ENCODE data around the gene SPHK1.

SPHK1 gene

GRCh38 chr17:76422406-76422805 lies 38.0 kb downstream of the SPHK1 start:
- Histone ChIP-seq H3K36me3 (ENCODE audit: control insufficient read depth, insufficient read depth, low read length) (peaks cover 6% of the 10 kb centered on the region), H3K4me1 (ENCODE audit: control insufficient read depth, insufficient read depth, low read length, poor library complexity, severe bottlenecking) (peaks cover 5% of the 10 kb centered on the region), H3K4me3 (ENCODE audit: extremely low read depth, insufficient read depth, low read length, poor library complexity, severe bottlenecking) (no peak overlapping the region), H3K9me3 (ENCODE audit: control insufficient read depth, low read length) (no peaks in the 10 kb centered on the region), H3K27ac (ENCODE audit: low read depth, low read length, severe bottlenecking) (no peak overlapping the region)
- WGBS, 2 experiments (ENCODE audit: insufficient coverage in 2 of 2), result 93 to 94% methylated on average over 8 of the region's 8 CpGs

- Histone ChIP-seq H3K27ac (ENCODE audit: low read depth, low read length, severe bottlenecking) (no peak overlapping the region), H3K36me3 (ENCODE audit: control insufficient read depth, insufficient read depth, low read length) (peaks cover 3% of the 10 kb centered on the region), H3K4me1 (ENCODE audit: control insufficient read depth, insufficient read depth, low read length, poor library complexity, severe bottlenecking) (peaks cover under 1% of the 10 kb centered on the region), H3K9me3 (ENCODE audit: control insufficient read depth, low read length) (no peaks in the 10 kb centered on the region), H3K4me3 (ENCODE audit: extremely low read depth, insufficient read depth, low read length, poor library complexity, severe bottlenecking) (no peak overlapping the region)
- 94 to 97% methylated on average over 6 of the region's 6 CpGs for whole genome bisulfite sequencing, 2 experiments (ENCODE audit: insufficient coverage in 2 of 2)
Measured at GRCh38 chr17:76422860-76423259, 38.5 kb downstream of the SPHK1 start.

- WGBS, 2 experiments (ENCODE audit: insufficient coverage in 2 of 2), result 100% methylated on average over 1 to 3 of the region's 3 CpGs
- Histone ChIP-seq H3K9me3 (ENCODE audit: control insufficient read depth, low read length) (no peaks in the 10 kb centered on the region), H3K27ac (ENCODE audit: low read depth, low read length, severe bottlenecking) (no peak overlapping the region), H3K4me3 (ENCODE audit: extremely low read depth, insufficient read depth, low read length, poor library complexity, severe bottlenecking) (no peak overlapping the region), H3K36me3 (ENCODE audit: control insufficient read depth, insufficient read depth, low read length) (peaks cover 3% of the 10 kb centered on the region), H3K4me1 (ENCODE audit: control insufficient read depth, insufficient read depth, low read length, poor library complexity, severe bottlenecking) (no peaks in the 10 kb centered on the region)
Measured at GRCh38 chr17:76426853-76427252, 42.4 kb downstream of the SPHK1 start.

GRCh38 chr17:76427501-76428231 lies 43.3 kb downstream of the SPHK1 start:
- Histone ChIP-seq H3K36me3 (ENCODE audit: control insufficient read depth, insufficient read depth, low read length) (peaks cover 3% of the 10 kb centered on the region), H3K27ac (ENCODE audit: low read depth, low read length, severe bottlenecking) (no peak overlapping the region), H3K4me3 (ENCODE audit: extremely low read depth, insufficient read depth, low read length, poor library complexity, severe bottlenecking) (no peak overlapping the region), H3K4me1 (ENCODE audit: control insufficient read depth, insufficient read depth, low read length, poor library complexity, severe bottlenecking) (no peaks in the 10 kb centered on the region), H3K9me3 (ENCODE audit: control insufficient read depth, low read length) (no peaks in the 10 kb centered on the region)
- 95 to 97% methylated on average over 4 to 7 of the region's 8 CpGs for WGBS, 2 experiments (ENCODE audit: insufficient coverage in 2 of 2)

GRCh38 chr17:76428511-76428910 lies 44.1 kb downstream of the SPHK1 start:
- WGBS, 2 experiments (ENCODE audit: insufficient coverage in 2 of 2), result no CpG with 5 or more reads among the region's 1 CpG
- Histone ChIP-seq H3K9me3 (ENCODE audit: control insufficient read depth, low read length) (no peaks in the 10 kb centered on the region), H3K36me3 (ENCODE audit: control insufficient read depth, insufficient read depth, low read length) (no peaks in the 10 kb centered on the region), H3K4me3 (ENCODE audit: extremely low read depth, insufficient read depth, low read length, poor library complexity, severe bottlenecking) (no peak overlapping the region), H3K4me1 (ENCODE audit: control insufficient read depth, insufficient read depth, low read length, poor library complexity, severe bottlenecking) (no peaks in the 10 kb centered on the region), H3K27ac (ENCODE audit: low read depth, low read length, severe bottlenecking) (no peak overlapping the region)

- Histone ChIP-seq H3K9me3 (ENCODE audit: control insufficient read depth, low read length) (no peaks in the 10 kb centered on the region), H3K4me1 (ENCODE audit: control insufficient read depth, insufficient read depth, low read length, poor library complexity, severe bottlenecking) (no peaks in the 10 kb centered on the region), H3K4me3 (ENCODE audit: extremely low read depth, insufficient read depth, low read length, poor library complexity, severe bottlenecking) (no peak overlapping the region), H3K36me3 (ENCODE audit: control insufficient read depth, insufficient read depth, low read length) (no peaks in the 10 kb centered on the region), H3K27ac (ENCODE audit: low read depth, low read length, severe bottlenecking) (no peak overlapping the region)
- WGBS, 2 experiments (ENCODE audit: insufficient coverage in 2 of 2), result 71% methylated on average over 1 of the region's 2 CpGs; no CpG with 5 or more reads in 1 of the 2 experiments
Measured at GRCh38 chr17:76431509-76431908, 47.1 kb downstream of the SPHK1 start.

- Histone ChIP-seq H3K4me3 (ENCODE audit: extremely low read depth, insufficient read depth, low read length, poor library complexity, severe bottlenecking) (no peak overlapping the region), H3K27ac (ENCODE audit: low read depth, low read length, severe bottlenecking) (no peak overlapping the region), H3K4me1 (ENCODE audit: control insufficient read depth, insufficient read depth, low read length, poor library complexity, severe bottlenecking) (no peaks in the 10 kb centered on the region), H3K9me3 (ENCODE audit: control insufficient read depth, low read length) (no peaks in the 10 kb centered on the region), H3K36me3 (ENCODE audit: control insufficient read depth, insufficient read depth, low read length) (no peaks in the 10 kb centered on the region)
- WGBS, 2 experiments (ENCODE audit: insufficient coverage in 2 of 2), result 80 to 100% methylated on average over 1 to 2 of the region's 6 CpGs
Measured at GRCh38 chr17:76432004-76432403, 47.6 kb downstream of the SPHK1 start.

- 93 to 100% methylated on average over 2 to 3 of the region's 3 CpGs for WGBS, 2 experiments (ENCODE audit: insufficient coverage in 2 of 2)
- H3K27ac ChIP-seq (ENCODE audit: low read depth, low read length, severe bottlenecking), result no peak overlapping the region
- H3K9me3 ChIP-seq (ENCODE audit: control insufficient read depth, low read length), result no peaks in the 10 kb centered on the region
- no peaks in the 10 kb centered on the region for H3K4me1 ChIP-seq (ENCODE audit: control insufficient read depth, insufficient read depth, low read length, poor library complexity, severe bottlenecking)
- no peak overlapping the region for H3K4me3 ChIP-seq (ENCODE audit: extremely low read depth, insufficient read depth, low read length, poor library complexity, severe bottlenecking)
- no peaks in the 10 kb centered on the region for H3K36me3 ChIP-seq (ENCODE audit: control insufficient read depth, insufficient read depth, low read length)
Measured at GRCh38 chr17:76432712-76433336, 48.4 kb downstream of the SPHK1 start.

GRCh38 chr17:76433693-76434092 lies 49.3 kb downstream of the SPHK1 start:
- Histone ChIP-seq H3K4me3 (ENCODE audit: extremely low read depth, insufficient read depth, low read length, poor library complexity, severe bottlenecking) (no peak overlapping the region), H3K36me3 (ENCODE audit: control insufficient read depth, insufficient read depth, low read length) (no peaks in the 10 kb centered on the region), H3K4me1 (ENCODE audit: control insufficient read depth, insufficient read depth, low read length, poor library complexity, severe bottlenecking) (no peaks in the 10 kb centered on the region), H3K27ac (ENCODE audit: low read depth, low read length, severe bottlenecking) (no peak overlapping the region), H3K9me3 (ENCODE audit: control insufficient read depth, low read length) (no peaks in the 10 kb centered on the region)
- 95 to 97% methylated on average over 8 to 9 of the region's 9 CpGs for WGBS, 2 experiments (ENCODE audit: insufficient coverage in 2 of 2)

GRCh38 chr17:76434870-76435269 lies 50.5 kb downstream of the SPHK1 start:
- Histone ChIP-seq H3K4me3 (ENCODE audit: extremely low read depth, insufficient read depth, low read length, poor library complexity, severe bottlenecking) (no peak overlapping the region), H3K4me1 (ENCODE audit: control insufficient read depth, insufficient read depth, low read length, poor library complexity, severe bottlenecking) (peaks cover 3% of the 10 kb centered on the region), H3K9me3 (ENCODE audit: control insufficient read depth, low read length) (no peaks in the 10 kb centered on the region), H3K27ac (ENCODE audit: low read depth, low read length, severe bottlenecking) (no peak overlapping the region), H3K36me3 (ENCODE audit: control insufficient read depth, insufficient read depth, low read length) (no peaks in the 10 kb centered on the region)
- 96 to 100% methylated on average over 1 to 4 of the region's 7 CpGs for WGBS, 2 experiments (ENCODE audit: insufficient coverage in 2 of 2)

GRCh38 chr17:76435751-76436150 lies 51.3 kb downstream of the SPHK1 start:
- Histone ChIP-seq H3K9me3 (ENCODE audit: control insufficient read depth, low read length) (no peaks in the 10 kb centered on the region), H3K4me3 (ENCODE audit: extremely low read depth, insufficient read depth, low read length, poor library complexity, severe bottlenecking) (no peak overlapping the region), H3K27ac (ENCODE audit: low read depth, low read length, severe bottlenecking) (no peak overlapping the region), H3K4me1 (ENCODE audit: control insufficient read depth, insufficient read depth, low read length, poor library complexity, severe bottlenecking) (peaks cover 5% of the 10 kb centered on the region), H3K36me3 (ENCODE audit: control insufficient read depth, insufficient read depth, low read length) (no peaks in the 10 kb centered on the region)
- WGBS, 2 experiments (ENCODE audit: insufficient coverage in 2 of 2), result 94 to 99% methylated on average over 9 to 11 of the region's 11 CpGs
